Stimulated activated naive B cell treated with anti-CD40 and anti-IgM and Interleukin-4, amounts not matched to agents 10 μg/mL and 1 μg/mL and 100 μg/mL, for 72 hours (primary cell): Measurements from ENCODE around the gene CACNA2D4.

Experiments
- ATAC-seq, 2 donors: fragments of 150-1000 bp; cut with Tn5 transposase; replicated peaks; 2 replicates each; pipeline ENCODE4 v1.10.0; 2021; ENCODE audit warnings: moderate library complexity in 1 of 2
- DNase-seq: peaks from one replicate; pipeline ENCODE4 v3.0.0; 2021
- H3K27ac Mint-ChIP-seq: one replicate; pipeline ENCODE4 v1.8.0; 2022; ENCODE audit warnings: mild to moderate bottlenecking, mixed read lengths
- H3K27me3 Mint-ChIP-seq, 2 donors: one replicate each; pipeline ENCODE4 v1.8.0; 2022; ENCODE audit warnings: mixed read lengths in 2 of 2
- H3K36me3 Mint-ChIP-seq, 2 donors: one replicate each; pipeline ENCODE4 v1.8.0; 2022; ENCODE audit warnings: mixed read lengths in 2 of 2, mild to moderate bottlenecking in 1 of 2
- H3K4me1 Mint-ChIP-seq, 2 donors: one replicate each; pipeline ENCODE4 v1.8.0; 2022; ENCODE audit warnings: mixed read lengths in 2 of 2, mild to moderate bottlenecking in 1 of 2
- H3K4me3 Mint-ChIP-seq, 2 donors: one replicate each; pipeline ENCODE4 v1.8.0; 2022; ENCODE audit warnings: mild to moderate bottlenecking in 2 of 2, mixed read lengths in 2 of 2, moderate library complexity in 1 of 2
- H3K9me3 Mint-ChIP-seq, 2 donors: one replicate each; pipeline ENCODE4 v1.8.0; 2022; ENCODE audit warnings: mixed read lengths in 2 of 2, mild to moderate bottlenecking in 1 of 2

CACNA2D4 gene

GRCh38 chr12:1907652-1908611 is 10.5 kb downstream of the CACNA2D4 start:
- Mint-ChIP-seq H3K4me1 (peaks cover 7 to 13% of the 10 kb centered on the region in 2 donors), H3K4me3 (peak overlapping the region; percentile 68 to 76), H3K9me3 (peaks cover 17 to 21% of the 10 kb centered on the region in 2 donors), H3K27me3 (peaks cover 18 to 37% of the 10 kb centered on the region in 2 donors), H3K27ac (no peak overlapping the region), H3K36me3 (peaks cover 8 to 16% of the 10 kb centered on the region in 2 donors)
- DNase-seq (peak; percentile 0), ATAC-seq (peak; percentile 27 to 54)

- ATAC-seq, result no peak
- H3K27ac Mint-ChIP-seq, result no peak overlapping the region
- peaks cover 10 to 16% of the 10 kb centered on the region in 2 donors for H3K36me3 Mint-ChIP-seq
Measured at GRCh38 chr12:1906579-1906978, 11.9 kb downstream of the CACNA2D4 start.

GRCh38 chr12:1904875-1905274 is 13.6 kb downstream of the CACNA2D4 start:
- DNase-seq, result no peak
- Mint-ChIP-seq H3K4me3 (no peak overlapping the region), H3K9me3 (peaks cover 20 to 34% of the 10 kb centered on the region in 2 donors), H3K36me3 (peaks cover 10 to 16% of the 10 kb centered on the region in 2 donors), H3K4me1 (peaks cover 7 to 13% of the 10 kb centered on the region in 2 donors), H3K27ac (no peak overlapping the region), H3K27me3 (peaks cover 22 to 38% of the 10 kb centered on the region in 2 donors)
- no peak for ATAC-seq

More at GRCh38 chr12:1906579-1906978, 11.9 kb downstream of the CACNA2D4 start:
- no peak for DNase-seq
- Mint-ChIP-seq H3K9me3 (peaks cover 20 to 33% of the 10 kb centered on the region in 2 donors), H3K4me3 (no peak overlapping the region), H3K27me3 (peaks cover 22 to 43% of the 10 kb centered on the region in 2 donors), H3K4me1 (peaks cover 7 to 13% of the 10 kb centered on the region in 2 donors)

GRCh38 chr12:1896964-1897363 is 21.5 kb downstream of the CACNA2D4 start:
- peaks cover 9 to 20% of the 10 kb centered on the region in 2 donors for H3K9me3 Mint-ChIP-seq
- no peak overlapping the region for H3K4me3 Mint-ChIP-seq
- H3K27ac Mint-ChIP-seq, result no peak overlapping the region
- DNase-seq (no peak), ATAC-seq (no peak)
- no peaks in the 10 kb centered on the region for H3K4me1 Mint-ChIP-seq
- peaks cover 0 to 3% of the 10 kb centered on the region in 2 donors for H3K36me3 Mint-ChIP-seq
- peaks cover 12 to 23% of the 10 kb centered on the region in 2 donors for H3K27me3 Mint-ChIP-seq

GRCh38 chr12:1890810-1891209 is 27.6 kb downstream of the CACNA2D4 start:
- Mint-ChIP-seq H3K4me1 (no peaks in the 10 kb centered on the region), H3K27ac (no peak overlapping the region)

GRCh38 chr12:1890119-1890703 is 28.2 kb downstream of the CACNA2D4 start:
- Mint-ChIP-seq H3K36me3 (peaks cover 11 to 12% of the 10 kb centered on the region in 2 donors), H3K9me3 (peaks cover 21 to 29% of the 10 kb centered on the region in 2 donors), H3K4me3 (no peak overlapping the region), H3K4me1 (no peaks in the 10 kb centered on the region), H3K27ac (no peak overlapping the region), H3K27me3 (peaks cover 40 to 54% of the 10 kb centered on the region in 2 donors)
- no peak for DNase-seq
- no peak for ATAC-seq

More at GRCh38 chr12:1890810-1891209, 27.6 kb downstream of the CACNA2D4 start:
- peaks cover 11 to 12% of the 10 kb centered on the region in 2 donors for H3K36me3 Mint-ChIP-seq
- peaks cover 21 to 29% of the 10 kb centered on the region in 2 donors for H3K9me3 Mint-ChIP-seq
- ATAC-seq (no peak), DNase-seq (no peak)
- H3K4me3 Mint-ChIP-seq, result no peak overlapping the region
- H3K27me3 Mint-ChIP-seq, result peaks cover 41 to 54% of the 10 kb centered on the region in 2 donors

- DNase-seq, result no peak
- Mint-ChIP-seq H3K4me3 (no peak overlapping the region), H3K36me3 (peaks cover 11 to 12% of the 10 kb centered on the region in 2 donors), H3K27me3 (peaks cover 40 to 54% of the 10 kb centered on the region in 2 donors), H3K9me3 (peaks cover 18 to 29% of the 10 kb centered on the region in 2 donors), H3K4me1 (no peaks in the 10 kb centered on the region), H3K27ac (no peak overlapping the region)
- ATAC-seq, result no peak
Measured at GRCh38 chr12:1888923-1889322, 29.5 kb downstream of the CACNA2D4 start.

GRCh38 chr12:1886396-1887008 is 31.9 kb downstream of the CACNA2D4 start:
- Mint-ChIP-seq H3K9me3 (peaks cover 11 to 12% of the 10 kb centered on the region in 2 donors), H3K4me1 (no peaks in the 10 kb centered on the region), H3K4me3 (no peak overlapping the region), H3K27ac (no peak overlapping the region), H3K36me3 (peaks cover 10 to 11% of the 10 kb centered on the region in 2 donors), H3K27me3 (peaks cover 39 to 47% of the 10 kb centered on the region in 2 donors)
- no peak for DNase-seq
- ATAC-seq, result no peak

GRCh38 chr12:1885599-1886245 is 32.7 kb downstream of the CACNA2D4 start:
- DNase-seq (no peak), ATAC-seq (no peak)
- Mint-ChIP-seq H3K4me3 (no peak overlapping the region), H3K36me3 (peaks cover 4 to 6% of the 10 kb centered on the region in 2 donors), H3K9me3 (peaks cover 5 to 6% of the 10 kb centered on the region in 2 donors), H3K27me3 (peaks cover 33 to 43% of the 10 kb centered on the region in 2 donors), H3K27ac (no peak overlapping the region), H3K4me1 (no peaks in the 10 kb centered on the region)

- H3K36me3 Mint-ChIP-seq, result peaks cover 3 to 6% of the 10 kb centered on the region in 2 donors
- no peak for DNase-seq
- no peak overlapping the region for H3K4me3 Mint-ChIP-seq
- H3K27ac Mint-ChIP-seq, result no peak overlapping the region
- no peak for ATAC-seq
- H3K9me3 Mint-ChIP-seq, result peaks cover 5% of the 10 kb centered on the region in 2 donors
- H3K27me3 Mint-ChIP-seq, result peaks cover 32 to 47% of the 10 kb centered on the region in 2 donors
- no peaks in the 10 kb centered on the region for H3K4me1 Mint-ChIP-seq
Measured at GRCh38 chr12:1885082-1885596, 33.3 kb downstream of the CACNA2D4 start.

GRCh38 chr12:1884651-1885050 is 33.8 kb downstream of the CACNA2D4 start:
- peaks cover 32 to 48% of the 10 kb centered on the region in 2 donors for H3K27me3 Mint-ChIP-seq
- peaks cover 5% of the 10 kb centered on the region in 2 donors for H3K9me3 Mint-ChIP-seq
- ATAC-seq (no peak), DNase-seq (no peak)
- H3K4me1 Mint-ChIP-seq, result no peaks in the 10 kb centered on the region
- H3K4me3 Mint-ChIP-seq, result no peak overlapping the region
- H3K27ac Mint-ChIP-seq, result no peak overlapping the region
- peaks cover 3 to 6% of the 10 kb centered on the region in 2 donors for H3K36me3 Mint-ChIP-seq

- Mint-ChIP-seq H3K9me3 (peaks cover 3% of the 10 kb centered on the region in 2 donors), H3K27ac (no peak overlapping the region), H3K4me1 (no peaks in the 10 kb centered on the region), H3K27me3 (peaks cover 29 to 41% of the 10 kb centered on the region in 2 donors), H3K4me3 (no peak overlapping the region), H3K36me3 (peaks cover 3 to 5% of the 10 kb centered on the region in 2 donors)
- DNase-seq (no peak), ATAC-seq (no peak)
Measured at GRCh38 chr12:1883513-1883912, 34.9 kb downstream of the CACNA2D4 start.

GRCh38 chr12:1882850-1883470 is 35.5 kb downstream of the CACNA2D4 start:
- H3K4me3 Mint-ChIP-seq, result no peak overlapping the region
- ATAC-seq (no peak), DNase-seq (no peak)
- H3K27me3 Mint-ChIP-seq, result peaks cover 27 to 35% of the 10 kb centered on the region in 2 donors
- H3K36me3 Mint-ChIP-seq, result peaks cover 0 to 2% of the 10 kb centered on the region in 2 donors
- no peak overlapping the region for H3K27ac Mint-ChIP-seq
- no peaks in the 10 kb centered on the region for H3K4me1 Mint-ChIP-seq
- no peaks in the 10 kb centered on the region for H3K9me3 Mint-ChIP-seq
